GM23338 (cell line): ENCODE measurements around the gene HOXD4. TPM values are rescaled to one million over a fixed set of nuclear protein-coding genes. Genes with fewer than 3 reads are reported as not detected.
A peak's percentile ranks its signal among the peaks of the same experiment; 100 is the strongest.

Source experiments
- ATAC-seq: fragments of 200-7000 bp; cut with Tn5 transposase; 3 replicates; pipeline ENCODE4 v1.9.1; 2020
- DNase-seq: peaks from one replicate; pipeline ENCODE4 v3.0.0-alpha.2; 2015; ENCODE audit warnings: low spot score
- H2AFZ ChIP-seq: fragments of 200-600 bp; sonication (generic); 2 replicates; pipeline ENCODE4 v1.8.0; 2016; ENCODE audit warnings: antibody characterized with exemption, mild to moderate bottlenecking, moderate library complexity
- H3F3A ChIP-seq: fragments of 200-600 bp; sonication (generic); replicated peaks from 2 replicates; pipeline ENCODE4 v1.8.0; 2017; ENCODE audit warnings: antibody characterized with exemption, mixed run types, low read depth
- H3K27ac ChIP-seq: fragments of 200-600 bp; sonication (generic); 2 replicates; pipeline ENCODE4 v1.6.1; 2016; ENCODE audit warnings: low read depth
- H3K27me3 ChIP-seq: fragments of 200-600 bp; sonication (generic); 2 replicates; pipeline ENCODE4 v1.8.0; 2016; ENCODE audit warnings: mild to moderate bottlenecking, mixed run types, moderate library complexity; ENCODE audit not compliant: insufficient read depth
- H3K36me3 ChIP-seq: fragments of 200-600 bp; sonication (generic); 2 replicates; pipeline ENCODE4 v1.8.0; 2016; ENCODE audit warnings: mild to moderate bottlenecking; ENCODE audit not compliant: insufficient read depth
- H3K4me1 ChIP-seq: fragments of 200-600 bp; sonication (generic); 2 replicates; pipeline ENCODE4 v1.8.0; 2016; ENCODE audit warnings: mild to moderate bottlenecking, moderate library complexity; ENCODE audit not compliant: insufficient read depth
- H3K4me2 ChIP-seq: fragments of 200-600 bp; sonication (generic); 2 replicates; pipeline ENCODE4 v1.7.1; 2017; ENCODE audit warnings: mixed run types
- H3K4me3 ChIP-seq: fragments of 200-600 bp; sonication (generic); 2 replicates; pipeline ENCODE4 v1.6.1; 2016; ENCODE audit warnings: mixed run types
- H3K79me2 ChIP-seq: fragments of 200-600 bp; sonication (generic); replicated peaks from 2 replicates; pipeline ENCODE4 v1.8.0; 2017; ENCODE audit warnings: mild to moderate bottlenecking; ENCODE audit not compliant: insufficient read depth
- H3K9me2 ChIP-seq: fragments of 200-600 bp; sonication (generic); 2 replicates; pipeline ENCODE4 v1.8.0; 2017; ENCODE audit not compliant: insufficient read depth
- H4K20me1 ChIP-seq: fragments of 200-600 bp; sonication (generic); replicated peaks from 2 replicates; pipeline ENCODE4 v1.8.0; 2017; ENCODE audit warnings: mild to moderate bottlenecking; ENCODE audit not compliant: insufficient read depth
- H3K27ac Mint-ChIP-seq: 2 replicates; pipeline ENCODE4 v1.8.0; 2020; ENCODE audit warnings: inconsistent platforms, mild to moderate bottlenecking, moderate library complexity, mixed read lengths
- H3K27me3 Mint-ChIP-seq: 3 replicates; pipeline ENCODE4 v1.8.0; 2022; ENCODE audit warnings: low read depth, mild to moderate bottlenecking, moderate library complexity, mixed read lengths, inconsistent platforms; ENCODE audit not compliant: insufficient read depth, poor library complexity
- H3K36me3 Mint-ChIP-seq: 3 replicates; pipeline ENCODE4 v1.8.0; 2021; ENCODE audit warnings: low read depth, mild to moderate bottlenecking, inconsistent platforms, moderate library complexity, mixed read lengths
- H3K4me1 Mint-ChIP-seq: 3 replicates; pipeline ENCODE4 v1.8.0; 2020; ENCODE audit warnings: mild to moderate bottlenecking, inconsistent platforms, mixed read lengths
- H3K4me3 Mint-ChIP-seq: 3 replicates; pipeline ENCODE4 v1.8.0; 2021; ENCODE audit warnings: moderate library complexity, mild to moderate bottlenecking, inconsistent platforms, mixed read lengths
- H3K9me3 Mint-ChIP-seq: 3 replicates; pipeline ENCODE4 v1.8.0; 2020; ENCODE audit warnings: moderate library complexity, mild to moderate bottlenecking, inconsistent platforms, mixed read lengths
- EZH2 ChIP-seq: fragments of 200-600 bp; sonication (generic); IDR thresholded peaks from one replicate; pipeline ENCODE4 v1.8.0; 2017; ENCODE audit warnings: antibody characterized with exemption, mild to moderate bottlenecking, low read depth; ENCODE audit not compliant: unreplicated experiment
- EZH2phosphoT487 ChIP-seq: fragments of 200-600 bp; sonication (generic); IDR thresholded peaks from one replicate; pipeline ENCODE4 v1.8.1; 2018; ENCODE audit warnings: antibody characterized with exemption; ENCODE audit not compliant: unreplicated experiment
- POLR2AphosphoS5 ChIP-seq: IDR thresholded peaks from 2 replicates; pipeline ENCODE4 v1.6.1; 2016; ENCODE audit warnings: antibody characterized with exemption, low read depth
- ZNF114 ChIP-seq: fragments of 250-450 bp; sonication (Bioruptor Pico); IDR thresholded peaks from 2 replicates; pipeline ENCODE4 v1.5.0; 2020; ENCODE audit warnings: mild to moderate bottlenecking, moderate library complexity
- polyA plus RNA-seq: library from polyadenylated mRNA; unstranded; fragments of >200 nt; fragmentation: Nextera tagmentation; extraction: Ambion mirVana; gene quantifications from 2 replicates; pipeline ENCODE4 v1.2.1, GENCODE V29; 2016
- total RNA-seq: library from RNA; depleted of rRNA; stranded (reverse); fragments of >200 nt; shearing (Covaris generic); gene quantifications from 2 replicates; pipeline ENCODE4 v1.2.3, GENCODE V29; 2014
- TF ChIP-seq, protein P1 (sequence below), 2 experiments: fragments of 200-600 bp in 1 of 2; sonication (generic) in 1 of 2; conservative IDR thresholded peaks; 2 replicates each; pipeline versions ENCODE4 v1.5.1 to v1.6.1; 2016 to 2017; ENCODE audit warnings: antibody characterized with exemption in 2 of 2, low read depth in 2 of 2, mild to moderate bottlenecking in 2 of 2, moderate library complexity in 1 of 2

The HOXD4 gene
- total and polyA plus RNA-seq, 2 experiments from 2014 or later: not detected

DNA sequence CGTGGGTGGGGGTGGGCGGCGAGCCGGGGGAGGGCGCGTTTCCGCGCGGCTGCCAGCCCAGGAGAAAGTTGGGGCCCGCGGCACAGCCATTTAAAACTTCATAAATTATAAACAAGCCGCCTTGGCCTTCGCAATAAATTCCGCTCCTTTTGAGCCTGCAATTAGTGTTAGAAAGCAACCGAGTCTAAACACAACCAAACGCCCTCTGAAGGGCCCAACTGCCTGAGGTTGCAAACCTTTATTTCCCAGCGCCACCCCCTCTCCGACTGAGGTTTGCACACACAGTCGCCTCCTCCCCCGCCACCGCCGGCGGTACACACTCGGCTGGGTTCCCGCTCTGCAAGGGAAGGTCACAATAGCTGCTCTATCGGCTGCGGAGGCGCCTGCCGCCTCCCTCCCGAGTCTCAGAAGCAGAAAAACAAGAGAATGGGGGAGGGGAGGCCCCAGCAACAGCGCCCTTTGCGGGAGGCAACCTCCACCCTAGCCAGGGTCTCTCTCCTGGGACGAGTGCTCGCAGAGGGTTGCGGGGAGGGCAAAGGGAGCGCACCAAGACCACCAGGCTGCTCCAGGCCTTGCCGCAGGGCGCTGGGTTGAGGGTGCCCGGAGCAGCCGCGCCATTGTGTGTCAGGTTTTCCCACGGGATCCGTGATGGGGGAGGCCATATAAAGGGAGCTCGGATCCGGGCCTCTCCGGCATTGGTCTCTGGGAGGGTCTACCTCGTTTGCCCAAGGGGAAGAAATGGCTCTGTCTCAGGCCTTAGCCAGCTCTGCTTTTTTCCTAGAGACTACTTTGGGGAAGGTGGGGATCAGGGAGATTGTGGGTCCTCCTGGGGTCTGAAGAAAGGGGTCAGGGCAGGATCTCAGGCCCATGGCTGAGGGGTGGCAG is 23.7 kb downstream of the HOXD4 start:
- Histone ChIP-seq H2AFZ (peak overlapping the region; percentile 84), H4K20me1 (peaks cover 48% of the 10 kb centered on the region), H3F3A (peaks cover 48% of the 10 kb centered on the region), H3K4me3 (peak overlapping the region; percentile 57), H3K9me2 (no peaks in the 10 kb centered on the region), H3K27me3 (peaks cover 100% of the 10 kb centered on the region), H3K36me3 (no peaks in the 10 kb centered on the region; the same call in 1 of the 2 replicates), H3K27ac (no peak overlapping the region), H3K4me1 (peaks cover 56% of the 10 kb centered on the region), H3K4me2 (peak overlapping the region; percentile 84), H3K79me2 (no peaks in the 10 kb centered on the region)
- TF ChIP-seq EZH2phosphoT487 (peak; percentile 67), ZNF114 (no peak), POLR2AphosphoS5 (no peak; the same call in 1 of the 2 replicates), EZH2 (peak; percentile 85)
- H3K9me3 Mint-ChIP-seq: peaks cover 3% of the 10 kb centered on the region; the same call in 2 of the 3 replicates
- H3K36me3 Mint-ChIP-seq: no peaks in the 10 kb centered on the region
- peaks cover 100% of the 10 kb centered on the region for H3K27me3 Mint-ChIP-seq
- peak overlapping the region; percentile 68 for H3K4me3 Mint-ChIP-seq
- H3K27ac Mint-ChIP-seq: no peak overlapping the region
- DNase-seq (peak; percentile 85), ATAC-seq (peak; percentile 37)
- peaks cover 55% of the 10 kb centered on the region for H3K4me1 Mint-ChIP-seq

DNA sequence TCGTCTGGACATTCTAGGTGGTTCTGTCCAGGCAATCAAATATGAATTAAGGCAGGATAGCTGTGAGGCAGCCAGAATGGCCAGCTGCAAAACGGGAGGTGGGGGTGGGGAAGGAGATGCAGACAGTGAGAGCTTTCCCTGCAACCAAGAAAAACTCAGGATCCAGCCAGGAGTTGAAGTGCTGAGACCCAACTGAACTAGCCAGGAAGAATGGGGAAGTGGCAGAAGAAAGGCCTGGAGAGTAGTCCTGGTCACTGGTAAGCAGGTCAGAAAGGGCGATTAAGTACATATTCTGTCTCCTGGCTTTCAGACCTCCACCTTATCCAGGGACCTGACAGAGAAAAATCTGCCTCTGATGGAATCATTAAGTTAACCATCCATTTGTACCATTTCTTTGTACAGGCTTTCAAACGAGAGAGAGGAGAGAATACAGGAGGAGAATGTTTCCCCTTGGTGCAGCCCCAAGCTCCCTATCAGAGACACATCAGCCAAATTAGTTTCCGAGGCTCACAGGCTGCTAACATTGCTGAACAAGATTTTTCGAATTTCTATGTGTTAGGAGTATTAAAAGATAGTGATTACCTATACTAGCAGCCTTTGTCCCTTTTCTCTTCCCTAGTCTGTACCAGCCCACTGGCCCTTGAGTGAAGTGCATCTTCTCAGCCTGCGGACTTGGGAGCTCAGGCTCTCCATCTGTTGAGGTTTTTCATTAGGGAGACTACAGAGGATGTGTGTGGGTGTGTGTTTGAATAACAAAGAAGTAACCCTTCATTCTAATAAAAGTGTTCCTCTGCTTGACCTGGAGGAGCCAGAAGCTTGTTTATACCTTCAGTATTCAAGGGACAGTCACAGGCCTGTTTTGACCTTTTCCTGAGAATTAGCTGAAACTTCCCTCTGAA is 24.6 kb downstream of the HOXD4 start:
- H3K4me3 ChIP-seq: peak overlapping the region; percentile 57
- TF ChIP-seq, protein P1, sequence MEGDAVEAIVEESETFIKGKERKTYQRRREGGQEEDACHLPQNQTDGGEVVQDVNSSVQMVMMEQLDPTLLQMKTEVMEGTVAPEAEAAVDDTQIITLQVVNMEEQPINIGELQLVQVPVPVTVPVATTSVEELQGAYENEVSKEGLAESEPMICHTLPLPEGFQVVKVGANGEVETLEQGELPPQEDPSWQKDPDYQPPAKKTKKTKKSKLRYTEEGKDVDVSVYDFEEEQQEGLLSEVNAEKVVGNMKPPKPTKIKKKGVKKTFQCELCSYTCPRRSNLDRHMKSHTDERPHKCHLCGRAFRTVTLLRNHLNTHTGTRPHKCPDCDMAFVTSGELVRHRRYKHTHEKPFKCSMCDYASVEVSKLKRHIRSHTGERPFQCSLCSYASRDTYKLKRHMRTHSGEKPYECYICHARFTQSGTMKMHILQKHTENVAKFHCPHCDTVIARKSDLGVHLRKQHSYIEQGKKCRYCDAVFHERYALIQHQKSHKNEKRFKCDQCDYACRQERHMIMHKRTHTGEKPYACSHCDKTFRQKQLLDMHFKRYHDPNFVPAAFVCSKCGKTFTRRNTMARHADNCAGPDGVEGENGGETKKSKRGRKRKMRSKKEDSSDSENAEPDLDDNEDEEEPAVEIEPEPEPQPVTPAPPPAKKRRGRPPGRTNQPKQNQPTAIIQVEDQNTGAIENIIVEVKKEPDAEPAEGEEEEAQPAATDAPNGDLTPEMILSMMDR (conservative IDR thresholded peaks at IDR 0.05; ENCODE audit: low read depth in 2 of 2): no peak
- TF ChIP-seq POLR2AphosphoS5 (no peak), EZH2 (peak; percentile 64)
- Mint-ChIP-seq H3K4me1 (peaks cover 48% of the 10 kb centered on the region), H3K4me3 (peak overlapping the region; percentile 68; the same call in 2 of the 3 replicates), H3K27ac (no peak overlapping the region), H3K27me3 (peaks cover 100% of the 10 kb centered on the region), H3K36me3 (no peaks in the 10 kb centered on the region), H3K9me3 (peaks cover 3% of the 10 kb centered on the region; the same call in 2 of the 3 replicates)
- peaks cover 48% of the 10 kb centered on the region for H4K20me1 ChIP-seq
- DNase-seq (peak; percentile 39), ATAC-seq (no peak)
- no peaks in the 10 kb centered on the region for H3K9me2 ChIP-seq
- H3K27me3 ChIP-seq: peaks cover 100% of the 10 kb centered on the region
- peak overlapping the region; percentile 84; the same call in 1 of the 2 replicates for H2AFZ ChIP-seq
- no peak overlapping the region for H3K27ac ChIP-seq
- H3F3A ChIP-seq: peaks cover 47% of the 10 kb centered on the region
- H3K36me3 ChIP-seq: no peaks in the 10 kb centered on the region
- H3K4me2 ChIP-seq: peak overlapping the region; percentile 84
- H3K4me1 ChIP-seq: peaks cover 48% of the 10 kb centered on the region
- no peaks in the 10 kb centered on the region for H3K79me2 ChIP-seq
